ENCODE results near the gene PACRG. TPM values are rescaled to one million over a fixed set of nuclear protein-coding genes. Genes with fewer than 3 reads are reported as not detected.

Gene PACRG
- total RNA-seq, 1 donor from 2014 or later: 0.17 TPM

DNA sequence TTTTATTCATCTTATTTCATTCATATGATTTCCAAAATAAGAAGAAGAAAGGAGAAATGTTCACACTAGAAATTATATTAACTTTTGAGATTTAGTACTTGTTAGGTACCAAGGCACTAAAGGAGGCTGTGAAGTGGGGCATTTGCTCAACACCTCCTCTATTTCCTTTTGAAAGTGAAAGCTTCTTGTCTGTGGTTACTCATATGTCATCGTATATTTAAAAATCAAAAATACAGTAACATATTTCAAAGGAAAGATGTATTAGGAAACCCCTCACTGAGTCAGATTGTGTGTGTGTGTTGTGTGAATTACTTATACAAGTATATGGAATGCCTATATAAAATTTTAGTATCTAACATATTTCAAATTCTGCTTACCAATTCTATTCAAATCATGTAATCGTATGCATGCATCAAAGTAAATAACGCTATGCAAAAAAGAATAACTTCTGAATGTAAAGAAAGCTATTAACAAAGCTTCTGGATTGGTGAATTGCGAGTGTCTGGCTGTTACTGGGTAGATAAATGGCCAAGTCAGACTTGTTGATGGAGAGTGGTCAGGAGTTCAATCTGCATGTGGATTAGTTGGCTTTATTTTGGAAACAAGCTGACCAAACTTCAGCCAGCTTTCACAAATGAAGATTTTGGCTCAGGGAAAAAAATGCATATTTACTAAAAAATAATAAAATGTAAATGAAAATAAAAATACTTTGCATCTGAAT, 70.9 kb downstream of the PACRG start:
- DNase-seq: no peak

DNA sequence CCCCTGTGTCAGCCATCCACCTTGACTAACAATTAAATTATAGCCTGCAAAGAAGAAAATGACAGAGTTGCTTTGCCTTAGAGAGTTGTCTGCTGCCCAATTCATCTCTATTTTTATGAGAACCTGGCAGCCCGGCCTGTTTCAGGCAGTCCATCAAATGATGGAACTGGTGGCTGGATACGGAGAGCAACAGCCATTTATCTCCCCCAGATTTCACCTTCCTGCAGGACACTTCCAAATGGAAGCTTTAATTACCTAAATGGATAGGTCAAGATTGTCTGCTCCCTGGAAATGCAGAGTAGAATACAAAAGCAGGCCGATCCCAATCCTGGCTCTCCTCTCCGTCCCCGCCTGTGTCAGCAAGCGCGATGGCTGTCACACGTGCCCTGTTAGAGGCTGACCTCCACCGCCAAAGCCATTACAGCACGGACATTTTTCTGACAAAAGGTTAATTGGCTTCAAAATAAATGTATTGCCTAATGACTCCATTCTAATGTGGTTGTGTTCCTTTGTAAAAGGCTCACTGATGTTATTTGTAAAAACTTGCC, 86.7 kb downstream of the PACRG start:
- DNase-seq: no peak

DNA sequence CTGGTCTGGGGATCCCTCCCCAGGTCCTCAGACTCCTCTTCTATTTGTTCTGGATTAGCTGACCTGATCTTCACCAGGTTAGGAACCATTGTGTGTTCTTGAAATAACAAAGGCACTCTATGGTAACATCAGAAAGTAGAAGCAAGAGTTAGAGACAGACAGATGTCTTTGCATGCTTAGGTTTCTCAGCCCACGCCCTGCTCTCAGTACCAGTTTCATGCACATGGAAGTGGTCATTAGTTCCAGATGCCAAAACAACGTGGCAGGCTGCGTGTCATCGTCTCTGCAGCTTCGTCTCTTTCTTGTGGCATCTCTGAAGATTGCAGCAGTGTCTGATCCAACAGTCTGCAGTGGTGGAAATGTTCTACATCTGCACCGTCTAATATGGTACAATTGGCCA, 89.4 kb downstream of the PACRG start:
- no peak for DNase-seq

- no peak for DNase-seq
These were observed 91.5 kb downstream of the PACRG start for GRCh38 chr6:162819284-162819683.

DNA sequence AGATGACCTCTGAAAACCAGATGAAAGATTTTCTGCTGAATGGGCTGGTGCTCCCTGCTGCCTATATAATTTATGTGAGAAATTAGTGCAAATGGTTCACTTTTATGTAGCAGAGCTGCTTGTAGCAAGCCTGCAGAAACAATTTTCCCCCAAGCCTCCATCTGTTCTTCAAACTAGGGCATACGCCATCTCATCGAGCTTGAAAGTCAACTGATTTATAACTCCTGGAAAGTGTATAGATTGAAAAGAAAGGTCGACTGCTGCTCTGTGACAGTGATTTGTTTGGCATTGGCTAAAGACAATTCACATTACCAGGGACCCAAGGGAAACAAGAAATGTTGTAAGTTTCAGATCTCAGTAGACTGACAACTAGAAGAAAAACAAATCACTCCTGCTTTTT, 93.3 kb downstream of the PACRG start:
- no peak for DNase-seq

DNA sequence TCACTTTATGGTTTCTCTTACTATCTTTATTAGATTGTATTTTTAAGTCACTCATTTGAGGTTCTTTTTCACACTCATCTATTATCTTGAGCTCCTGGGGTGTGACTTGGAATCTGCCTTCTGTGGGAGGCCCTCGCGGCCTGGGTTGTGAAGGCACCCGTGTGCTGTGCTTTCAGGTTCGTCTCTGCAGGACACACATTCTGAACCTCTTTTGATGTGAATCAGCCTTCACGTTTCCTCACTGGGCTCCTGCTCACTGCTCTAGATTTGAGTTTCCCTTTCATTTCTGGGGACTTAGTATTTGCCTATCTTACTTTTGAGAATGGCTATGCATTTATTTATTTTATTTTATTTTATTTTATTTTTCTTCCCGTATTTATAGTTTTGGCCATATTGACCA, 97.8 kb downstream of the PACRG start:
- DNase-seq: no peak

DNA sequence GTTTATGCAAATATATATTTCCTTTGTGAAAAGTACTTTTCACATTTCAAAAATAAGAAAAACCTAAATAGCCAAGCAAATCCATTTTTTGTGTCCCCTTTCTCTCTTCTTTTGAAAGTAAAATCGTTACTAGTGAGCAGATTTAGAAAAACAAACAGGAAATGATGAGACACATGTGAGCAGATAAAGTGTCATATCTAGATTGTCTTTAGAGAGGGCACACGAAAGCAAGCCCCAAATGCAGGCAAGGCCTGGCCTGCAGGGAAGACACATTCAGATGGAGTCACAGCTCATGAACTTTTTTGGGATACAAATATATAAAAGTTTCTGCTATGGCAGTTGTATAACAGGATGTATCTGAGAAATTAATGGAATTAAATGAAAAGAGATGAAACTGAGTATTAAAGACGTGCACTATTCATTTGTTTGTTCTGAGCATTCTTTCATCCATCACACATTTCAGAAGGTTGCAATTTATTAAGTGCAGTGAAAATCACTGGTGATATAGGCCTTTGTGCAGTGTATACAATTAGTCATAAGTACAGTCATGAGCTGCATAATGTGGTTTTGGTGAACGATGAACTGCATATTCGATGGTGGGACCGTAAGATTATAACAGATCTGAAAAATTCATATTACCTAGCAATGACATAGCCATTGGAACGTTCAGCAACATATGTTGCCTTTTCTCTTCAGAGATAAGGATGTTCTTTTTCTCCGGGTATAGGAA, 101.4 kb downstream of the PACRG start:
- no peak for DNase-seq

GRCh38 chr6:162833776-162834175, 106.0 kb downstream of the PACRG start:
- no peak for DNase-seq

DNA sequence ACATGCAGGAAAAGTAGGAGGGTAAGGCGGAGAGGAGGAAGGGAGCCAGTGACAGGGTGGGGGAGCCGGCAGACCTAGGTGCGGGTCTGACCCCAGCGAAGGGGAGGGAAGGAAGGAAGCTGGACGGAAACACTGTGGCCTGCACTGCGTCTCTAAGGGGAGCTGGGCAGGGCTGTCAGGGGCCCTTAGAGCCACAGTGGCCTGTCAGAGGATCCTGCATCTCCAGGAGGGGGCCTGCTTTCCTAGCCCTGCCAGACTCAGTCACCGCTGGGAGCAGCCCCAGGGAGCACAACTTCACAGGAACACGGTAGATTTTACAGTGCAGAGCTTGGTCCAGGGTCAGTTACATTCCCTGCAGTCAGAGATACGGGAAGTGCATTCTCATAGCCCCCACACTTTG, 118.2 kb downstream of the PACRG start:
- no peak for DNase-seq

DNA sequence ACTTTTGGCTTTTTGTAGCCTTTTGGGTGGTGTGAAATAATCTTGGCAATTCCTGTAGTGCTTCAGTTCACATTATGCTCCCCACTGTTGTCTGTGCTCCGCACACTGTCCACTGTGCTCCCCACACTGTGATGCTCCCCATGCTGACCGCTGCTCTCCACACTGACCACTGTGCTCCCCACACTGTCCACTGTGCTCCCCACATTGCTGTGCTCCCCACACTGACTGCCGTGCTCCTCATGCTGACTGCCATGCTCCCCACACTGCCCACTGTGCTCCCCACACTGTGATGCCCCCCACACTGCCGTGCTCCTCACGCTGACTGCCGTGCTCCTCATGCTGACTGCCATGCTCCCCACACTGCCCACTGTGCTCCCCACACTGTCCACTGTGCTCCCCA, 118.9 kb downstream of the PACRG start:
- DNase-seq: no peak

DNA sequence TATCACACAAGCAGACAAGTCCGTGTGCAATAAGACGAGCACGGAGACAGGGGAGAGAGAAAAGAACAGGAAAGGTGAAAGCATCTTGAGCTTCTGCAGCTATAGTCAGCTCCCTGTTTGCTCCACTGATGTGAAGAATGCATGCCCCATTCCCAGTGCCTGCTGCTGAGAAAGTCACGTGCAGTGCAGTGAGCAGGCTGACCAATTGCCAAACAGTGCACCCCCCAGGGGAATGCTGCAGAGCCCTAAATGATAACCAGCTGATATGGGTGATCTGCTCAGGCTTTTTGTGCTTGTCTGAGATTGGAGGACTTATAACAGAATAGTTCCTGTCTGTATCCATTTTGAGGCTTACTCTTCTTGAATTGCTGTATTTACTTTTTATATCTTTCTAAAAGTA, 121.5 kb downstream of the PACRG start:
- DNase-seq: no peak

DNA sequence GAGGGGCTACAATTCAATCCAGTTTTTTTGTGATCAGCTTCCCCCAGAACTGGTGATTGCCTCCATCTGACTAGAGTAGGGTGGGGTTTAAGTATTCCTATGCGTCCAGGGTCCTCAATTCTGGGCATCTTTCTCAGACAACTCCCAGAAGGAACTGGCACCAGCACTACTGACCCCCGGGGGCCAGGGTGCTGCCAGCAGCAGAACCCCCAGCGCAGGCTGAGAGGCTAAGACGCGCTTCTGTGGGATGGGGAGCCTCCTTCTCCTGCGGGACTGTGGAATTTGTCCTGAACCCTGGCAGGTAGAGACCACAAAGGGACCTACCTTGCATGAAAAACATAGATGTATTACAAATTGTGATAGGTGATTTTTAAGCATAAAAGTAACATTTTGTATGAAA, 124.4 kb downstream of the PACRG start:
- no peak for DNase-seq

DNA sequence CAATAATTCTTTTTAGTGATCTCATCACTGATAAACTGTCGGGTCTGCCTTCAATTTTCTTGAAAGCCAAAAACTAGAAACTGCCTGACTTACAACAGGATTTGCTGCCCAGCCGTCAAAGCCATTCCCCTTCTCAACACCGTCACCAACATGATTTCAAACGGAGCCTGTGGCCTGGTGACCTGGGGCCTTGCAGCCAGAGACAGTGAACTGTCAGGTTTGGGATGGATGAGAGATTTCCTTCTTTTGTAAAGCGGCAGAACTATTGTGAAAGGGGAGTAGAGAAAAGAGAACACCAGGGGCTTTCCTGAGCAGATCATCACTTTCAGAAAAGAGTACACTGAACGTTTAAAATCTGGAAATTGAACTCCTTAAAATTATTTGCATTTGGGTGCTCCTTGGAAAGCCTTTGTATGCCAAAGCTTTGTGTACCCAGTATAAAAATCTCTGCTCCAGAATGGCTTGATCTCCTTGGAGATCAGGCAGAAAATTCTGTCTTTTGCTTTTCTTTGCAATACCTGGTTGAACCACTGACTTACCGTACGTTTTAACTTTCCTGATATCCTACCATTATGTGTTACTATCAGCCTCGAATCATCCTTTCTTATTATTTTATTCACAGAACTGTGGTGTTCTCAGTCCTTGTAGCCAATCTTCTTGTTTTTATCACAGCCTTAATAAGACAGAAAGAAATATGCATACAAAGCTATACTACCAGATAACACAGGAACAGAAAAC, 125.2 kb downstream of the PACRG start:
- DNase-seq: no peak

GRCh38 chr6:162854228-162854627, 126.5 kb downstream of the PACRG start:
- no peak for DNase-seq

- no peak for DNase-seq
These were observed 127.0 kb downstream of the PACRG start for GRCh38 chr6:162854734-162855191.

GRCh38 chr6:162856885-162857284, 129.1 kb downstream of the PACRG start:
- DNase-seq: peak; percentile 46

GRCh38 chr6:162857326-162857725, 129.6 kb downstream of the PACRG start:
- no peak for DNase-seq

- no peak for DNase-seq
These were observed 134.7 kb downstream of the PACRG start for GRCh38 chr6:162862462-162862861.

GRCh38 chr6:162862941-162863340, 135.2 kb downstream of the PACRG start:
- DNase-seq: no peak

- no peak for DNase-seq
These were observed 136.0 kb downstream of the PACRG start for GRCh38 chr6:162863821-162864220.

DNA sequence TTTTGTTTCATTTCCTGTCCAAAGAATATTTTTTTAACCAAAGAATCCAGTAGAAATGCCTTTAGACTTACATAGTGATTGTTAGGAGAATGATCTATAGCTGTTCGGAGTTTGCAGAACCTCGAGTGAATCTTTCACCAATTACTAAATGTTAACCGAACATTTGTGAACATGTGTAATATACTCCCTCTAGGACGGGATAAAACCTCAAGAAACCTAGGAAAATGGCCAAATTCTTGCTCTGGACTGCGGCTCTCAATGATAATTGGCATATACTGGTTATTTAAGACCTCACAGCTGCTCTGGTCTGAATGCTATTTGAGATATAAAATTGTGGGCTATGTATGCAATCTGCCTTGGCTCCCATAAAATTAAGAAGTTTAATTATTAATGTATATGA, 137.1 kb downstream of the PACRG start:
- DNase-seq: no peak

DNA sequence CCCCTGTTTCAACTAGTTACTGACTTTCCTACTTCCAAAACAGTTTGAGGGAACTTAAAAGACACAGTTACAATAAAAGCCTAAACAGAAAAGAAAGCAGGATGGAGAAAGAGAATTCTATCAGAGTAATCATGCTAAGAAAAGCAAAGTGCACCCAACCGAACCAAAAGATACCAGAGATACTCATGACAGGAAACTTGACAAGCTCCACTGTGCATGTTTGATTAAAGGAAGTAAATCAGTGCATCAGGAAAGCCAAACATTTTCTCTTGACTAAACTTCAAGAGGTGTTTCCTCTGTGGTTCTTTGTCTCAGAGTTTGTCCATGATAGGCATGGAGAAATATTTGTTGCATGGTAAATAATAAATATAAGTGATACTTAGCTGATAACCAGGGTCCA, 138.9 kb downstream of the PACRG start:
- no peak for DNase-seq

- no peak for DNase-seq
These were observed 140.6 kb downstream of the PACRG start for GRCh38 chr6:162868397-162868796.

Measured in dermis blood vessel endothelial cell (primary cell).